HG03521 (cell line): Measurements from ENCODE around the gene ANKRD13C.
"Not testable (repeated sequence)": the region's sequence is repeated elsewhere in the genome, so short reads cannot be mapped to it uniquely, and the experiment has no call there.

ENCODE experiments used
- ATAC-seq: cut with Tn5 transposase; IDR thresholded peaks from one replicate; pipeline ENCODE4 v1.9.1; 2021; ENCODE audit warnings: mild to moderate bottlenecking, moderate library complexity; ENCODE audit not compliant: unreplicated experiment

ANKRD13C gene, protein sequence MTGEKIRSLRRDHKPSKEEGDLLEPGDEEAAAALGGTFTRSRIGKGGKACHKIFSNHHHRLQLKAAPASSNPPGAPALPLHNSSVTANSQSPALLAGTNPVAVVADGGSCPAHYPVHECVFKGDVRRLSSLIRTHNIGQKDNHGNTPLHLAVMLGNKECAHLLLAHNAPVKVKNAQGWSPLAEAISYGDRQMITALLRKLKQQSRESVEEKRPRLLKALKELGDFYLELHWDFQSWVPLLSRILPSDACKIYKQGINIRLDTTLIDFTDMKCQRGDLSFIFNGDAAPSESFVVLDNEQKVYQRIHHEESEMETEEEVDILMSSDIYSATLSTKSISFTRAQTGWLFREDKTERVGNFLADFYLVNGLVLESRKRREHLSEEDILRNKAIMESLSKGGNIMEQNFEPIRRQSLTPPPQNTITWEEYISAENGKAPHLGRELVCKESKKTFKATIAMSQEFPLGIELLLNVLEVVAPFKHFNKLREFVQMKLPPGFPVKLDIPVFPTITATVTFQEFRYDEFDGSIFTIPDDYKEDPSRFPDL

GRCh38 chr1:70354332-70355110, at the start of gene ANKRD13C:
ANKRD13C (minus strand) TSS chr1:70354722; CDS start chr1:70354408, 314 bp downstream.
- ATAC-seq = peak; percentile 89

- no peak for ATAC-seq
Observed at GRCh38 chr1:70403759-70404158, 49.2 kb upstream of the ANKRD13C start.

DNA sequence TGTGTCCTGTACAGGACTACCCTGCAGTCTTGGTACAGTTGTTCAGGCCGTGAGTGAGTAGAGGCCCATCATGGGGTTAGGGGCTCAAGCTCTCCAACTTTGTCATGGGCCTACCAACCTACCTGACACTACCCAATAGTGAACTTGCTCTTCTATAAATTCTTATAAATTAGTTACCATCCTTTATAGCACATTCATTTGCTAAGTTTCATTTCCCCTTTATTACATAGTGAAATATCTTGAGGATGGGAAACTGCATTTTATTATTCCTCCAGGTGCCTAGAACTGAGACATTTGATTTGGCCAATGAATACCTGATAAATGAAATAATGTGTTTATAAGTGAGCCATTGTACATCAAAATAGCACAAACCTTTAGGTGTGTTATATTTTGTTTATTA, 47.5 kb upstream of the ANKRD13C start:
- ATAC-seq = no peak

DNA sequence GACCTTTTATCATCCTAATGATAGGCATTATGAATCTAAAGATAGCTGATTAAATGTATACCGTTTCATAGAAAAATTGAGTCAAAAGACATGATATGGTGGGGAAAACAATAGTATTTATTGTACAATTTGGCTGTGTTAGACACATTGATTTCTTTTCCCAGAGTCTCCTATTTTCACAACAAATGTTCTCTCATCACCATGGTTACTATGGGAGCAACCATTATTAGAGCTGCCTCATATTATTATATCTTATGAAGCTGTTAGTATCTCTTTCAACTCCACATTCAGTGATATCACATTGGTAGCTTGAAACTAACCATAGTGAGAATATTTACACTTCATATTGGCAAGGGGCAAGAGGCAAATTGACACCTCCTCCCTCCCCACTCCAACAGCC, 45.8 kb upstream of the ANKRD13C start:
- ATAC-seq = no peak

DNA sequence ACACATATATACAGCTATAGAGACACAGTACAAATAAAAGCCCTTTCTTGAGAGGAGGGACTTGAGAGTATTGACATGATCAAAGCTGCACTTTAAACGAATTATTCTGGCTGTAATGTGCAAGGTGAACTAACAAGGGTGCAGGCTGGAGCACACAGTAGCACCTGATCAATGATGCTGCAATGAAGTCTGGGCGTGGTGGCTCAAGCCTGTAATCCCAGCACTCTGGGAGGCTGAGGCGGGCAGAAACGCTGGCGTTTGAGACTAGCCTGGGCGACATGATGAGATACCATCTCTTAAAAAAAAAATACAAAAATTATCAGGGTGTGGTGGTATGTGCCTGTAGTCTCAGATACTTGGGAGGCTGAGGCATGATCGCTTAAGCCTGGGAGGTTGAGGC, 42.5 kb upstream of the ANKRD13C start:
- no peak for ATAC-seq

GRCh38 chr1:70396607-70397006, 42.1 kb upstream of the ANKRD13C start:
- no peak for ATAC-seq

GRCh38 chr1:70392626-70393025, 38.1 kb upstream of the ANKRD13C start:
- no peak for ATAC-seq

GRCh38 chr1:70387507-70387906, 33.0 kb upstream of the ANKRD13C start:
- ATAC-seq = no peak

GRCh38 chr1:70386121-70386520, 31.6 kb upstream of the ANKRD13C start:
- no peak for ATAC-seq

- ATAC-seq = no peak
Observed at GRCh38 chr1:70385477-70385876, 31.0 kb upstream of the ANKRD13C start.

DNA sequence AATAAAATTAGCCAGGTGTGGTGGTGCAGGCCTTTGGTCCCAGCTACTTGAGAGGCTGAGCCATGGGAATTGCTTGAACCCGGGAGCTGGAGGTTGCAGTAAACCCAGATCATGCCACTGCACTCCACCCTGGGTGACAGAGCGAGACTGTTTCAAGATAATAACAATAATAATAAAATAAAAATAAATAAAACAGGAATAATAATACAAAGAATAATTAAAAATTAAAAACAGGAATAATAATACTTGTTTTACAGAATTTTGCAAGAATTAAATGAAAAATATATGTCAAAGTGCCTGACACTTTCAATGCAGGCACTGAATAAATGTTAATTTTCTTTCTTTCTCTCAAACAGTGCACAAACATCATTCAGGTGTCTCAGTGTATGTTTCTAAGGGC, 30.0 kb upstream of the ANKRD13C start:
- no peak for ATAC-seq

DNA sequence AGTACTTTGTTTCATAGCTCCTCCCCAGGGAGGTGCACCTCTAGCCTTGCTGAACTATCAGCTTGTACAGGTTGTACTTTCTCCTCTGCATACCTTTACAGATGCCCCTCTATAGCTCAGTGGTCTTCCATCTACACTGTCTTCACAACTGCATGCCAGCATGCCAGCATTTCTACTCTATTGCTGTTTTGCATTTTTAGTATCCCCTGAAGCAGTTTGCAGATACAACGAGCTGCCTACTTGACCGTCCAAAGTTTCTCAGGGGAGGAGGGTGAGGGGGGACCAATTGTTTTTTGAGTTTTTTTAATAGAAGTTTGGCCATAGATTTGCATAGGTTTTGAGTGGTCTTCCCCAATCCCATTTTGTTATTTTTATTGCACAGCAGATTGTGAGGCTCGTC, 29.0 kb upstream of the ANKRD13C start:
- no peak for ATAC-seq

- peak; percentile 73 for ATAC-seq
Observed at GRCh38 chr1:70382682-70383081, 28.2 kb upstream of the ANKRD13C start.

DNA sequence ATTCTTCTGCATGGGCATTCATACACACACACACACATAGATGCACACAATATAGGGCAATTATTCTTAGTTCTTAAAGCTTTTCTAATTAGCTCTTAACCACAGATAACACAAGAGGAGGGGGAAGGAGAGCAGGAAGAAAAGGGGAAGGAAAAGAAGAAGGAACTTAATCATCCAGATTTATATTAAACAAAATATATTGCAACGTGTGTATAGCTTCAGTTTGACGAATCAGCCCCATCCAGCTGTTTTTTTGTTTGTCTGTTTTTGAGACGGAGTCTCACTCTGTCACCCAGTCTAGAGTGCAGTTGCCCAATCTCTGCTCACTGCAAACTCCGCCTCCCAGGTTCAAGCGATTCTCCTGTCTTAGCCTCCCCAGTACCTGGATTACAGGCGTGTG, 21.7 kb upstream of the ANKRD13C start:
- no peak for ATAC-seq

GRCh38 chr1:70373580-70373979, 19.1 kb upstream of the ANKRD13C start:
- not testable (repeated sequence) for ATAC-seq

DNA sequence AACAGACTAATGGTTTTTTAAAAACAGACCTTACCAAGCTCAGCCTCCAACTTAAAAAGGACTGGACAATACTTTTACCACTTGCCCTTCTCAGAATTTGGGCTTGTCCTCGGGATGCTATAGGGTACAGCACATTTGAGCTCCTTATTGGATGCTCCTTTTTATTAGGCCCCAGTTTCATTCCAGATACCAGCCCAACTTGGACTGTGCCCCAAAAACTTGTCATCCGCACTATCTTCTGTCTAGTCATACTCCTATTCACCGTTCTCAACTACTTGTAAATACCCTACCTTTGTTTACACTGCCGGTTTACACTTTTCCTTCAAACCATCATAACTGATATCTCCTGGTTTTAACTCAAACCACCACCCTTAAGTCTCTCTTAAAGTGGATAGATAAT, 17.9 kb upstream of the ANKRD13C start:
- no peak for ATAC-seq

- ATAC-seq = not testable (repeated sequence)
Observed at GRCh38 chr1:70371586-70371985, 17.1 kb upstream of the ANKRD13C start.

GRCh38 chr1:70367397-70367796, 12.9 kb upstream of the ANKRD13C start:
- ATAC-seq = not testable (repeated sequence)

DNA sequence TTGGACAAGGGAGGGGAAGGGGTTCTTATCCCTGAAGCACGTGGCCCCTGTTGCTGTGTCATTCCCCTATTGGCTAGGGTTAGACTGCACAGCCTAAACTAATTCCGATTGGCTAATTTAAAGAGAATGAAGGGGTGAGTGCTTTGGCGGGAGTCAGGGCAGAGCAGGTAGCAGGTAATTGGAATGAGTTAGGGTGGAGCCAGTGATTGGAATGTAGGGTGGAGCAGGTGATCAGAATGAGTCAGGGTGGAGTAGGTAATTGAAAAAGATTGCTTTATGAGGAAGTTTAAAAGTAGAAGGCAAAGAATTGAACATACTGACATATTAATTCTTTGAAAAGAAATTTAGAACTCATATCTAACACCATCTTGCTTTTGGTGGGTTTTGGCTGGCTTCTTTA, 12.5 kb upstream of the ANKRD13C start:
- not testable (repeated sequence) for ATAC-seq

- not testable (repeated sequence) for ATAC-seq
Observed at GRCh38 chr1:70366425-70366952, 12.0 kb upstream of the ANKRD13C start.

- ATAC-seq = no peak
Observed at GRCh38 chr1:70364439-70364838, 9.9 kb upstream of the ANKRD13C start.
